ENCODE results near the gene FAM151A. TPM values are rescaled to one million over a fixed set of nuclear protein-coding genes. Genes with fewer than 3 reads are reported as not detected.

The FAM151A gene
- total RNA-seq, 4 donors from 2014 or later: 0.34 to 0.82 TPM; not detected in 2

GRCh38 chr1:54606096-54606989 lies 17.0 kb downstream of the FAM151A start:
- TF ChIP-seq CTCF (IDR thresholded peaks at IDR 0.05; ENCODE audit: low read depth): no peak

- no peak for TF ChIP-seq CTCF (IDR thresholded peaks at IDR 0.05; ENCODE audit: low read depth)
Measured at GRCh38 chr1:54604572-54605370, 18.6 kb downstream of the FAM151A start.

GRCh38 chr1:54604051-54604450 lies 19.3 kb downstream of the FAM151A start:
- no peak for TF ChIP-seq CTCF (IDR thresholded peaks at IDR 0.05; ENCODE audit: low read depth)

- no peak for TF ChIP-seq CTCF (IDR thresholded peaks at IDR 0.05; ENCODE audit: low read depth)
Measured at GRCh38 chr1:54603241-54603640, 20.1 kb downstream of the FAM151A start.

GRCh38 chr1:54602554-54602953 lies 20.8 kb downstream of the FAM151A start:
- TF ChIP-seq CTCF (IDR thresholded peaks at IDR 0.05; ENCODE audit: low read depth): no peak

- TF ChIP-seq CTCF (IDR thresholded peaks at IDR 0.05; ENCODE audit: low read depth): no peak
Measured at GRCh38 chr1:54601730-54602129, 21.6 kb downstream of the FAM151A start.

All from subcutaneous adipose tissue (tissue), 4 donors.